ENCODE results near the gene DTX2.
"Not testable (repeated sequence)": the region's sequence is repeated elsewhere in the genome, so short reads cannot be mapped to it uniquely, and the experiment has no call there.

The DTX2 gene

GRCh38 chr7:76445577-76446008 lies 15.9 kb upstream of the DTX2 start:
- not testable (repeated sequence) for DNase-seq

- not testable (repeated sequence) for DNase-seq
These were observed 4.5 kb upstream of the DTX2 start for GRCh38 chr7:76457017-76457416.

- not testable (repeated sequence) for DNase-seq
These were observed 3.0 kb upstream of the DTX2 start for GRCh38 chr7:76458504-76458903.

- DNase-seq = not testable (repeated sequence)
These were observed 742 bp upstream of the DTX2 start for GRCh38 chr7:76460767-76461166.

- not testable (repeated sequence) for DNase-seq
These were observed 868 bp downstream of the DTX2 start for GRCh38 chr7:76462271-76462882.

GRCh38 chr7:76464959-76465358 lies 3.5 kb downstream of the DTX2 start:
- DNase-seq = not testable (repeated sequence)

GRCh38 chr7:76465950-76466349 lies 4.4 kb downstream of the DTX2 start:
- DNase-seq = not testable (repeated sequence)

- not testable (repeated sequence) for DNase-seq
These were observed 6.4 kb downstream of the DTX2 start for GRCh38 chr7:76467743-76468404.

- DNase-seq = not testable (repeated sequence)
These were observed 10.2 kb downstream of the DTX2 start for GRCh38 chr7:76471556-76472221.

- DNase-seq = not testable (repeated sequence)
These were observed 11.6 kb downstream of the DTX2 start for GRCh38 chr7:76473097-76473496.

GRCh38 chr7:76476280-76476679 lies 14.8 kb downstream of the DTX2 start:
- DNase-seq = not testable (repeated sequence)

- not testable (repeated sequence) for DNase-seq
These were observed 15.4 kb downstream of the DTX2 start for GRCh38 chr7:76476742-76477474.

GRCh38 chr7:76479628-76480027 lies 18.1 kb downstream of the DTX2 start:
- not testable (repeated sequence) for DNase-seq

GRCh38 chr7:76480403-76481253 lies 19.1 kb downstream of the DTX2 start:
- DNase-seq = not testable (repeated sequence)

- DNase-seq = not testable (repeated sequence)
These were observed 21.2 kb downstream of the DTX2 start for GRCh38 chr7:76482660-76483059.

- not testable (repeated sequence) for DNase-seq
These were observed 21.6 kb downstream of the DTX2 start for GRCh38 chr7:76483081-76483480.

- DNase-seq = not testable (repeated sequence)
These were observed 22.9 kb downstream of the DTX2 start for GRCh38 chr7:76484456-76484855.

- DNase-seq = not testable (repeated sequence)
These were observed 24.5 kb downstream of the DTX2 start for GRCh38 chr7:76485822-76486610.

- not testable (repeated sequence) for DNase-seq
These were observed 25.1 kb downstream of the DTX2 start for GRCh38 chr7:76486618-76487017.

GRCh38 chr7:76487969-76488368 lies 26.5 kb downstream of the DTX2 start:
- not testable (repeated sequence) for DNase-seq

- not testable (repeated sequence) for DNase-seq
These were observed 30.6 kb downstream of the DTX2 start for GRCh38 chr7:76492139-76492538.

Data from activated naive CD4-positive, alpha-beta T cell (primary cell).